PC-9 (cell line): ENCODE results near the gene CXorf58. TPM values are rescaled to one million over a fixed set of nuclear protein-coding genes. Genes with fewer than 3 reads are reported as not detected.

Experiments
- BruUV-seq: library from RNA; stranded (reverse); fragments of 400-500 nt; replicated peaks from 2 replicates; lab custom pipeline; 2021; lab: Mats Ljungman, UMichigan
- CTCF ChIA-PET: fragments of 300-600 bp; sonication (Branson Sonifier 250); formaldehyde crosslinking; loops from one replicate; lab custom pipeline; 2022; ENCODE audit warnings: antibody characterized with exemption; lab: Charles Lee
- POLR2A ChIA-PET: fragments of 300-600 bp; sonication (Branson Sonifier 250); formaldehyde crosslinking; loops from one replicate; lab custom pipeline; 2022; ENCODE audit warnings: antibody characterized with exemption; ENCODE audit not compliant: unreplicated experiment; lab: Charles Lee
- DNase-seq, 2 experiments: peaks; one replicate each; pipeline versions ENCODE4 v3.0.0 to v3.0.0-alpha.2; 2015 to 2022; ENCODE audit warnings: mixed read lengths in 1 of 2
- H2AFZ ChIP-seq: fragments of 200-600 bp; sonication (generic); 2 replicates; pipeline ENCODE4 v1.8.1; 2017; ENCODE audit warnings: antibody characterized with exemption
- H3F3A ChIP-seq: fragments of 200-600 bp; sonication (generic); 2 replicates; pipeline ENCODE4 v1.8.1; 2017; ENCODE audit warnings: antibody characterized with exemption, mild to moderate bottlenecking, low read depth; ENCODE audit not compliant: insufficient read depth
- H3K27ac ChIP-seq: fragments of 200-600 bp; sonication (generic); 2 replicates; pipeline ENCODE4 v1.6.1; 2016; ENCODE audit warnings: mixed run types
- H3K27me3 ChIP-seq: fragments of 200-600 bp; sonication (generic); 2 replicates; pipeline ENCODE4 v1.6.1; 2016; ENCODE audit warnings: low read depth, mixed run types; ENCODE audit not compliant: insufficient read depth
- H3K36me3 ChIP-seq: fragments of 200-600 bp; sonication (generic); 2 replicates; pipeline ENCODE4 v1.6.1; 2016; ENCODE audit warnings: low read depth, mixed run types
- H3K4me1 ChIP-seq: fragments of 200-600 bp; sonication (generic); replicated peaks from 2 replicates; pipeline ENCODE4 v1.6.1; 2016; ENCODE audit warnings: mixed run types; ENCODE audit not compliant: insufficient read depth
- H3K4me2 ChIP-seq: fragments of 200-600 bp; sonication (generic); 2 replicates; pipeline ENCODE4 v1.6.1; 2017; ENCODE audit warnings: mixed run types
- H3K4me3 ChIP-seq: fragments of 200-600 bp; sonication (generic); 2 replicates; pipeline ENCODE4 v1.6.1; 2016; ENCODE audit warnings: mixed run types
- H3K79me2 ChIP-seq: fragments of 200-600 bp; sonication (generic); 2 replicates; pipeline ENCODE4 v1.6.1; 2017; ENCODE audit warnings: low read depth, mixed run types
- H3K9me2 ChIP-seq: fragments of 200-600 bp; sonication (generic); 2 replicates; pipeline ENCODE4 v1.8.1; 2017; ENCODE audit warnings: mild to moderate bottlenecking; ENCODE audit not compliant: insufficient read depth
- H3K9me3 ChIP-seq: fragments of 200-600 bp; sonication (generic); 2 replicates; pipeline ENCODE4 v1.8.1; 2016; ENCODE audit warnings: low read depth; ENCODE audit not compliant: insufficient read depth
- H4K20me1 ChIP-seq: fragments of 200-600 bp; sonication (generic); 2 replicates; pipeline ENCODE4 v1.8.1; 2017; ENCODE audit not compliant: insufficient read depth
- EZH2 ChIP-seq: fragments of 200-600 bp; sonication (generic); IDR thresholded peaks from 2 replicates; pipeline ENCODE4 v1.8.0; 2017; ENCODE audit warnings: antibody characterized with exemption, low read depth
- intact Hi-C: fragments of 100-400 bp; cut with micrococcal nuclease; formaldehyde crosslinking; loops from one replicate; pipeline ENCODE4 v1.10.0; 2022; ENCODE audit not compliant: unreplicated experiment
- total RNA-seq: library from RNA; stranded (reverse); gene quantifications from 2 replicates; pipeline ENCODE4 v1.2.3, GENCODE V29; 2021
- TF ChIP-seq, protein P1 (sequence below): fragments of 200-600 bp; sonication (generic); conservative IDR thresholded peaks from 2 replicates; pipeline ENCODE4 v1.6.1; 2017; ENCODE audit warnings: mixed run types, antibody characterized with exemption, mild to moderate bottlenecking, moderate library complexity

CXorf58 gene
- total RNA-seq, 1 experiment from 2014 or later: 0.20 TPM

DNA sequence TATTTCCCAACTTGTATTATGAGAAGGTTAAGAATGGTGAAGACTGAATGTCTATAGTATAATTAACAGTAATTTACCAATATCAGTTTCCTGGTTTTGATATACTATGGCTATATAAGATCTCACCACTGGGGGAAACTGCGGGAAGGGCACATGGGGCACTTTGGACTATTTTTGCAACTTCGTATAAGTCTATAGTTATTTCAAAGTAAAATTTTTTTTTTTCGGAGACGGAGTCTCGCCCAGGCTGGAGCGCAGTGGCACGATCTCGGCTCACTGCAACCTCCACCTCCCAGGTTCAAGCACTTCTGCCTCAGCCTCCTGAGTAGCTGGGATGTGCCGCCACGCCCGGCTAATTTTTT is 46.1 kb downstream of the CXorf58 start:
- Histone ChIP-seq H2AFZ (no peak overlapping the region), H3K4me2 (no peak overlapping the region), H3K9me2 (no peaks in the 10 kb centered on the region), H3K4me3 (no peak overlapping the region), H3K27ac (no peak overlapping the region), H3K27me3 (no peaks in the 10 kb centered on the region), H3K36me3 (no peaks in the 10 kb centered on the region), H3K4me1 (no peaks in the 10 kb centered on the region), H3K9me3 (no peaks in the 10 kb centered on the region), H3F3A (no peaks in the 10 kb centered on the region), H4K20me1 (no peaks in the 10 kb centered on the region), H3K79me2 (no peaks in the 10 kb centered on the region)
- BruUV-seq: no TSS peak
- ChIA-PET POLR2A (no interaction called here), CTCF (no interaction called here)
- intact Hi-C loops: no loop called here
- no peak for DNase-seq
- no peak for TF ChIP-seq EZH2
- TF ChIP-seq, protein P1, sequence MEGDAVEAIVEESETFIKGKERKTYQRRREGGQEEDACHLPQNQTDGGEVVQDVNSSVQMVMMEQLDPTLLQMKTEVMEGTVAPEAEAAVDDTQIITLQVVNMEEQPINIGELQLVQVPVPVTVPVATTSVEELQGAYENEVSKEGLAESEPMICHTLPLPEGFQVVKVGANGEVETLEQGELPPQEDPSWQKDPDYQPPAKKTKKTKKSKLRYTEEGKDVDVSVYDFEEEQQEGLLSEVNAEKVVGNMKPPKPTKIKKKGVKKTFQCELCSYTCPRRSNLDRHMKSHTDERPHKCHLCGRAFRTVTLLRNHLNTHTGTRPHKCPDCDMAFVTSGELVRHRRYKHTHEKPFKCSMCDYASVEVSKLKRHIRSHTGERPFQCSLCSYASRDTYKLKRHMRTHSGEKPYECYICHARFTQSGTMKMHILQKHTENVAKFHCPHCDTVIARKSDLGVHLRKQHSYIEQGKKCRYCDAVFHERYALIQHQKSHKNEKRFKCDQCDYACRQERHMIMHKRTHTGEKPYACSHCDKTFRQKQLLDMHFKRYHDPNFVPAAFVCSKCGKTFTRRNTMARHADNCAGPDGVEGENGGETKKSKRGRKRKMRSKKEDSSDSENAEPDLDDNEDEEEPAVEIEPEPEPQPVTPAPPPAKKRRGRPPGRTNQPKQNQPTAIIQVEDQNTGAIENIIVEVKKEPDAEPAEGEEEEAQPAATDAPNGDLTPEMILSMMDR: no peak

DNA sequence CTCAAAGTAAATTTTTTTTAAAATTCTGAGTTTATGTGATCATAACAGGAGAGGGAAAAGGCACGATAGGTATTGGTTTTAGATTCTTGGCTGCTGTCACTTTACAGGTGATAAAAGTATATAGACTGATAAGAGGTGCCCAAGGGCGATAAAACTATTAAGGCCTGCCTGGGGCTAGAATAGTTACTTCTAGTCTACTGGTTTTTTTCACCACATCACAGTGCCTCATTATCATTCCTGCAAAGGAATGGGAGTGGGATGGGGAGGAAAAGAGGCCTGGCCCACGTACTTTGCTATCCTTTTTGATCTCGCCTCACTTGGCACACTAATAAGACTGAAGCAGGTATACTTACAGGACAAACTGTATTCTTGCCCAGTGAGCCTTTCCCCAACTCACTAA is 46.6 kb downstream of the CXorf58 start:
- POLR2A ChIA-PET: no interaction called here
- no TSS peak for BruUV-seq
- TF ChIP-seq, protein P1: no peak
- no peak for TF ChIP-seq EZH2
- H3F3A ChIP-seq: no peaks in the 10 kb centered on the region
- no peaks in the 10 kb centered on the region for H3K4me1 ChIP-seq
- no peak overlapping the region for H3K4me3 ChIP-seq
- no peaks in the 10 kb centered on the region for H4K20me1 ChIP-seq
- H3K27ac ChIP-seq: no peak overlapping the region
- H3K4me2 ChIP-seq: no peak overlapping the region
- H3K27me3 ChIP-seq: no peaks in the 10 kb centered on the region
- intact Hi-C loops: no loop called here
- DNase-seq: no peak
- CTCF ChIA-PET: interaction anchor here (0.6 kb wide), 1 partner anchor 17 kb away, joined by 5 read pairs; no protein-coding TSS in a partner anchor
- H3K9me2 ChIP-seq: no peaks in the 10 kb centered on the region
- H3K36me3 ChIP-seq: no peaks in the 10 kb centered on the region
- H3K79me2 ChIP-seq: no peaks in the 10 kb centered on the region
- no peaks in the 10 kb centered on the region for H3K9me3 ChIP-seq
- H2AFZ ChIP-seq: no peak overlapping the region

DNA sequence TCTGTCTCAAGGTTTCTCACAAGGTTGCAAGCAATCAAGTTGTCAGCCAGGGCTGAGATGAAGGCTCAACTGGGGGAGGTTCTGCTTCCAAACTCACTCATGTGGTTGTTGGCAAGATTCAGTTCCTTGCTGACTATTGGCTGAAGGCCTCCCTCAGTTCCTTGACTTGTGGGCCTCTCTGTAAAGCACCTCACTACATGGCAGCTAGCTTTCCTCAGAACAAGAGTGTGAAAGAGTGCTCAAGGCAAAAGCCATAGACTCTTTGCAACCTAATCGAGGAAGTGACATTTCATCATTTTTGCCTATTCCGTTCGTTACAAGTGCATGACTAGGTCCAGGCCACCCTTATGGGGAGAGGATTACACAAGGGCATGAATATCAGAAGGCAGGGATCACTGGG is 52.0 kb downstream of the CXorf58 start:
- Histone ChIP-seq H3F3A (no peaks in the 10 kb centered on the region), H2AFZ (no peak overlapping the region), H3K79me2 (no peaks in the 10 kb centered on the region), H3K9me3 (no peaks in the 10 kb centered on the region), H3K9me2 (no peaks in the 10 kb centered on the region), H3K4me3 (no peak overlapping the region), H4K20me1 (no peaks in the 10 kb centered on the region), H3K27ac (no peak overlapping the region), H3K4me1 (no peaks in the 10 kb centered on the region), H3K27me3 (no peaks in the 10 kb centered on the region), H3K4me2 (no peak overlapping the region), H3K36me3 (no peaks in the 10 kb centered on the region)
- no TSS peak for BruUV-seq
- intact Hi-C loops: no loop called here
- TF ChIP-seq EZH2: no peak
- TF ChIP-seq, protein P1: no peak
- POLR2A ChIA-PET: no interaction called here
- CTCF ChIA-PET: no interaction called here
- no peak for DNase-seq
